GM23338 (cell line): ENCODE results near the gene CD40. TPM values are rescaled to one million over a fixed set of nuclear protein-coding genes. Genes with fewer than 3 reads are reported as not detected.

Experiments used
- ATAC-seq: fragments of 200-7000 bp; cut with Tn5 transposase; 3 replicates; pipeline ENCODE4 v1.9.1; 2020
- DNase-seq: peaks from one replicate; pipeline ENCODE4 v3.0.0-alpha.2; 2015; ENCODE audit warnings: low spot score
- H2AFZ ChIP-seq: fragments of 200-600 bp; sonication (generic); 2 replicates; pipeline ENCODE4 v1.8.0; 2016; ENCODE audit warnings: antibody characterized with exemption, mild to moderate bottlenecking, moderate library complexity
- H3F3A ChIP-seq: fragments of 200-600 bp; sonication (generic); replicated peaks from 2 replicates; pipeline ENCODE4 v1.8.0; 2017; ENCODE audit warnings: antibody characterized with exemption, mixed run types, low read depth
- H3K27ac ChIP-seq: fragments of 200-600 bp; sonication (generic); 2 replicates; pipeline ENCODE4 v1.6.1; 2016; ENCODE audit warnings: low read depth
- H3K27me3 ChIP-seq: fragments of 200-600 bp; sonication (generic); 2 replicates; pipeline ENCODE4 v1.8.0; 2016; ENCODE audit warnings: mild to moderate bottlenecking, mixed run types, moderate library complexity; ENCODE audit not compliant: insufficient read depth
- H3K36me3 ChIP-seq: fragments of 200-600 bp; sonication (generic); 2 replicates; pipeline ENCODE4 v1.8.0; 2016; ENCODE audit warnings: mild to moderate bottlenecking; ENCODE audit not compliant: insufficient read depth
- H3K4me1 ChIP-seq: fragments of 200-600 bp; sonication (generic); 2 replicates; pipeline ENCODE4 v1.8.0; 2016; ENCODE audit warnings: mild to moderate bottlenecking, moderate library complexity; ENCODE audit not compliant: insufficient read depth
- H3K4me2 ChIP-seq: fragments of 200-600 bp; sonication (generic); 2 replicates; pipeline ENCODE4 v1.7.1; 2017; ENCODE audit warnings: mixed run types
- H3K4me3 ChIP-seq: fragments of 200-600 bp; sonication (generic); 2 replicates; pipeline ENCODE4 v1.6.1; 2016; ENCODE audit warnings: mixed run types
- H3K79me2 ChIP-seq: fragments of 200-600 bp; sonication (generic); replicated peaks from 2 replicates; pipeline ENCODE4 v1.8.0; 2017; ENCODE audit warnings: mild to moderate bottlenecking; ENCODE audit not compliant: insufficient read depth
- H3K9me2 ChIP-seq: fragments of 200-600 bp; sonication (generic); 2 replicates; pipeline ENCODE4 v1.8.0; 2017; ENCODE audit not compliant: insufficient read depth
- H4K20me1 ChIP-seq: fragments of 200-600 bp; sonication (generic); replicated peaks from 2 replicates; pipeline ENCODE4 v1.8.0; 2017; ENCODE audit warnings: mild to moderate bottlenecking; ENCODE audit not compliant: insufficient read depth
- H3K27ac Mint-ChIP-seq: 2 replicates; pipeline ENCODE4 v1.8.0; 2020; ENCODE audit warnings: inconsistent platforms, mild to moderate bottlenecking, moderate library complexity, mixed read lengths
- H3K27me3 Mint-ChIP-seq: 3 replicates; pipeline ENCODE4 v1.8.0; 2022; ENCODE audit warnings: low read depth, mild to moderate bottlenecking, moderate library complexity, mixed read lengths, inconsistent platforms; ENCODE audit not compliant: insufficient read depth, poor library complexity
- H3K36me3 Mint-ChIP-seq: 3 replicates; pipeline ENCODE4 v1.8.0; 2021; ENCODE audit warnings: low read depth, mild to moderate bottlenecking, inconsistent platforms, moderate library complexity, mixed read lengths
- H3K4me1 Mint-ChIP-seq: 3 replicates; pipeline ENCODE4 v1.8.0; 2020; ENCODE audit warnings: mild to moderate bottlenecking, inconsistent platforms, mixed read lengths
- H3K4me3 Mint-ChIP-seq: 3 replicates; pipeline ENCODE4 v1.8.0; 2021; ENCODE audit warnings: moderate library complexity, mild to moderate bottlenecking, inconsistent platforms, mixed read lengths
- H3K9me3 Mint-ChIP-seq: 3 replicates; pipeline ENCODE4 v1.8.0; 2020; ENCODE audit warnings: moderate library complexity, mild to moderate bottlenecking, inconsistent platforms, mixed read lengths
- CREB1 ChIP-seq: fragments of 250-450 bp; sonication (Bioruptor Pico); IDR thresholded peaks from 2 replicates; pipeline ENCODE4 v1.5.0; 2020; ENCODE audit warnings: low read depth, mild to moderate bottlenecking, moderate library complexity
- EZH2 ChIP-seq: fragments of 200-600 bp; sonication (generic); IDR thresholded peaks from one replicate; pipeline ENCODE4 v1.8.0; 2017; ENCODE audit warnings: antibody characterized with exemption, mild to moderate bottlenecking, low read depth; ENCODE audit not compliant: unreplicated experiment
- EZH2phosphoT487 ChIP-seq: fragments of 200-600 bp; sonication (generic); IDR thresholded peaks from one replicate; pipeline ENCODE4 v1.8.1; 2018; ENCODE audit warnings: antibody characterized with exemption; ENCODE audit not compliant: unreplicated experiment
- JUNB ChIP-seq: IDR thresholded peaks from one replicate; pipeline ENCODE4 v1.6.1; 2016; ENCODE audit warnings: antibody characterized with exemption; ENCODE audit not compliant: unreplicated experiment
- NANOG ChIP-seq: IDR thresholded peaks from 2 replicates; pipeline ENCODE4 v1.6.1; 2016; ENCODE audit warnings: antibody characterized with exemption, borderline replicate concordance
- POLR2AphosphoS5 ChIP-seq: IDR thresholded peaks from 2 replicates; pipeline ENCODE4 v1.6.1; 2016; ENCODE audit warnings: antibody characterized with exemption, low read depth
- STAT1 ChIP-seq: IDR thresholded peaks from one replicate; pipeline ENCODE4 v1.6.1; 2016; ENCODE audit warnings: antibody characterized with exemption; ENCODE audit not compliant: unreplicated experiment
- ZNF114 ChIP-seq: fragments of 250-450 bp; sonication (Bioruptor Pico); IDR thresholded peaks from 2 replicates; pipeline ENCODE4 v1.5.0; 2020; ENCODE audit warnings: mild to moderate bottlenecking, moderate library complexity
- ZNF331 ChIP-seq: fragments of 250-450 bp; sonication (Bioruptor Pico); IDR thresholded peaks from 2 replicates; pipeline ENCODE4 v1.5.0; 2020; ENCODE audit warnings: low read depth, mild to moderate bottlenecking, moderate library complexity
- ZNF462 ChIP-seq: fragments of 250-450 bp; sonication (Bioruptor Pico); IDR thresholded peaks from 2 replicates; pipeline ENCODE4 v1.5.0; 2020; ENCODE audit warnings: mild to moderate bottlenecking, moderate library complexity
- polyA plus RNA-seq: library from polyadenylated mRNA; unstranded; fragments of >200 nt; fragmentation: Nextera tagmentation; extraction: Ambion mirVana; gene quantifications from 2 replicates; pipeline ENCODE4 v1.2.1, GENCODE V29; 2016
- total RNA-seq: library from RNA; depleted of rRNA; stranded (reverse); fragments of >200 nt; shearing (Covaris generic); gene quantifications from 2 replicates; pipeline ENCODE4 v1.2.3, GENCODE V29; 2014
- TF ChIP-seq, protein P1 (sequence below), 2 experiments: fragments of 200-600 bp in 1 of 2; sonication (generic) in 1 of 2; conservative IDR thresholded peaks; 2 replicates each; pipeline versions ENCODE4 v1.5.1 to v1.6.1; 2016 to 2017; ENCODE audit warnings: antibody characterized with exemption in 2 of 2, low read depth in 2 of 2, mild to moderate bottlenecking in 2 of 2, moderate library complexity in 1 of 2
- TF ChIP-seq, protein P2 (sequence below): IDR thresholded peaks from 2 replicates; pipeline ENCODE4 v1.6.1; 2016; ENCODE audit warnings: antibody characterized with exemption
- TF ChIP-seq, protein P3 (sequence below): IDR thresholded peaks from one replicate; pipeline ENCODE4 v1.6.1; 2018; ENCODE audit warnings: antibody characterized with exemption; ENCODE audit not compliant: unreplicated experiment

The CD40 gene
- total and polyA plus RNA-seq, 2 experiments from 2014 or later, result 15.4 to 18.9 TPM

- Mint-ChIP-seq H3K27me3 (peaks cover 35% of the 10 kb centered on the region), H3K4me1 (no peaks in the 10 kb centered on the region; the same call in 2 of the 3 replicates), H3K27ac (no peak overlapping the region), H3K36me3 (no peaks in the 10 kb centered on the region; the same call in 2 of the 3 replicates), H3K9me3 (no peaks in the 10 kb centered on the region), H3K4me3 (no peak overlapping the region)
- DNase-seq (no peak), ATAC-seq (no peak)
- H3K4me1 ChIP-seq, result no peaks in the 10 kb centered on the region
- no peaks in the 10 kb centered on the region for H3K79me2 ChIP-seq
- H3K4me2 ChIP-seq, result no peak overlapping the region
- no peak overlapping the region for H2AFZ ChIP-seq
- TF ChIP-seq CREB1 (no peak), JUNB (no peak), EZH2 (no peak), ZNF462 (CRISPR knock-in tag) (no peak), STAT1 (no peak), ZNF114 (no peak), EZH2phosphoT487 (no peak), ZNF331 (CRISPR knock-in tag) (no peak), NANOG (no peak), POLR2AphosphoS5 (no peak)
- TF ChIP-seq, protein P1, sequence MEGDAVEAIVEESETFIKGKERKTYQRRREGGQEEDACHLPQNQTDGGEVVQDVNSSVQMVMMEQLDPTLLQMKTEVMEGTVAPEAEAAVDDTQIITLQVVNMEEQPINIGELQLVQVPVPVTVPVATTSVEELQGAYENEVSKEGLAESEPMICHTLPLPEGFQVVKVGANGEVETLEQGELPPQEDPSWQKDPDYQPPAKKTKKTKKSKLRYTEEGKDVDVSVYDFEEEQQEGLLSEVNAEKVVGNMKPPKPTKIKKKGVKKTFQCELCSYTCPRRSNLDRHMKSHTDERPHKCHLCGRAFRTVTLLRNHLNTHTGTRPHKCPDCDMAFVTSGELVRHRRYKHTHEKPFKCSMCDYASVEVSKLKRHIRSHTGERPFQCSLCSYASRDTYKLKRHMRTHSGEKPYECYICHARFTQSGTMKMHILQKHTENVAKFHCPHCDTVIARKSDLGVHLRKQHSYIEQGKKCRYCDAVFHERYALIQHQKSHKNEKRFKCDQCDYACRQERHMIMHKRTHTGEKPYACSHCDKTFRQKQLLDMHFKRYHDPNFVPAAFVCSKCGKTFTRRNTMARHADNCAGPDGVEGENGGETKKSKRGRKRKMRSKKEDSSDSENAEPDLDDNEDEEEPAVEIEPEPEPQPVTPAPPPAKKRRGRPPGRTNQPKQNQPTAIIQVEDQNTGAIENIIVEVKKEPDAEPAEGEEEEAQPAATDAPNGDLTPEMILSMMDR (conservative IDR thresholded peaks at IDR 0.05; ENCODE audit: low read depth in 2 of 2), result no peak
- TF ChIP-seq, protein P2, sequence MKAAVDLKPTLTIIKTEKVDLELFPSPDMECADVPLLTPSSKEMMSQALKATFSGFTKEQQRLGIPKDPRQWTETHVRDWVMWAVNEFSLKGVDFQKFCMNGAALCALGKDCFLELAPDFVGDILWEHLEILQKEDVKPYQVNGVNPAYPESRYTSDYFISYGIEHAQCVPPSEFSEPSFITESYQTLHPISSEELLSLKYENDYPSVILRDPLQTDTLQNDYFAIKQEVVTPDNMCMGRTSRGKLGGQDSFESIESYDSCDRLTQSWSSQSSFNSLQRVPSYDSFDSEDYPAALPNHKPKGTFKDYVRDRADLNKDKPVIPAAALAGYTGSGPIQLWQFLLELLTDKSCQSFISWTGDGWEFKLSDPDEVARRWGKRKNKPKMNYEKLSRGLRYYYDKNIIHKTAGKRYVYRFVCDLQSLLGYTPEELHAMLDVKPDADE, result no peak
- TF ChIP-seq, protein P3, sequence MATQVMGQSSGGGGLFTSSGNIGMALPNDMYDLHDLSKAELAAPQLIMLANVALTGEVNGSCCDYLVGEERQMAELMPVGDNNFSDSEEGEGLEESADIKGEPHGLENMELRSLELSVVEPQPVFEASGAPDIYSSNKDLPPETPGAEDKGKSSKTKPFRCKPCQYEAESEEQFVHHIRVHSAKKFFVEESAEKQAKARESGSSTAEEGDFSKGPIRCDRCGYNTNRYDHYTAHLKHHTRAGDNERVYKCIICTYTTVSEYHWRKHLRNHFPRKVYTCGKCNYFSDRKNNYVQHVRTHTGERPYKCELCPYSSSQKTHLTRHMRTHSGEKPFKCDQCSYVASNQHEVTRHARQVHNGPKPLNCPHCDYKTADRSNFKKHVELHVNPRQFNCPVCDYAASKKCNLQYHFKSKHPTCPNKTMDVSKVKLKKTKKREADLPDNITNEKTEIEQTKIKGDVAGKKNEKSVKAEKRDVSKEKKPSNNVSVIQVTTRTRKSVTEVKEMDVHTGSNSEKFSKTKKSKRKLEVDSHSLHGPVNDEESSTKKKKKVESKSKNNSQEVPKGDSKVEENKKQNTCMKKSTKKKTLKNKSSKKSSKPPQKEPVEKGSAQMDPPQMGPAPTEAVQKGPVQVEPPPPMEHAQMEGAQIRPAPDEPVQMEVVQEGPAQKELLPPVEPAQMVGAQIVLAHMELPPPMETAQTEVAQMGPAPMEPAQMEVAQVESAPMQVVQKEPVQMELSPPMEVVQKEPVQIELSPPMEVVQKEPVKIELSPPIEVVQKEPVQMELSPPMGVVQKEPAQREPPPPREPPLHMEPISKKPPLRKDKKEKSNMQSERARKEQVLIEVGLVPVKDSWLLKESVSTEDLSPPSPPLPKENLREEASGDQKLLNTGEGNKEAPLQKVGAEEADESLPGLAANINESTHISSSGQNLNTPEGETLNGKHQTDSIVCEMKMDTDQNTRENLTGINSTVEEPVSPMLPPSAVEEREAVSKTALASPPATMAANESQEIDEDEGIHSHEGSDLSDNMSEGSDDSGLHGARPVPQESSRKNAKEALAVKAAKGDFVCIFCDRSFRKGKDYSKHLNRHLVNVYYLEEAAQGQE, result no peak
- H3K4me3 ChIP-seq, result no peak overlapping the region
- H3F3A ChIP-seq, result no peaks in the 10 kb centered on the region
- no peaks in the 10 kb centered on the region for H4K20me1 ChIP-seq
- H3K27ac ChIP-seq, result no peak overlapping the region
- H3K27me3 ChIP-seq, result peaks cover 49% of the 10 kb centered on the region
- no peaks in the 10 kb centered on the region for H3K9me2 ChIP-seq
- H3K36me3 ChIP-seq, result no peaks in the 10 kb centered on the region
These were observed 53.8 kb downstream of the CD40 start for GRCh38 chr20:46171909-46172308.
